HepG2 (cell line): ENCODE data around the gene SETD2. TPM values are rescaled to one million over a fixed set of nuclear protein-coding genes. Genes with fewer than 3 reads are reported as not detected.

Source experiments
- AKAP8 ChIP-seq: sonication (generic); formaldehyde crosslinking; IDR thresholded peaks from 2 replicates; pipeline ENCODE4 v1.5.1; 2020; ENCODE audit warnings: mild to moderate bottlenecking, missing genetic modification reagents
- MYNN ChIP-seq: sonication (generic); formaldehyde crosslinking; IDR thresholded peaks from 2 replicates; pipeline ENCODE4 v1.4.0; 2020; ENCODE audit warnings: mild to moderate bottlenecking, low read depth, missing genetic modification reagents
- NR3C1 ChIP-seq: sonication (generic); formaldehyde crosslinking; IDR thresholded peaks from 2 replicates; pipeline ENCODE4 v1.4.0; 2020; ENCODE audit warnings: missing genetic modification reagents
- PTBP1 ChIP-seq: fragments of 200-400 bp; formaldehyde crosslinking; IDR thresholded peaks from 2 replicates; pipeline ENCODE4 v1.6.1; 2018; ENCODE audit warnings: low read length, low read depth; ENCODE audit not compliant: poor library complexity, severe bottlenecking
- RARA ChIP-seq: IDR thresholded peaks from 2 replicates; pipeline ENCODE4 v1.6.1; 2016; ENCODE audit warnings: missing genetic modification reagents, missing compliant biosample characterization
- SMARCE1 ChIP-seq: fragments of 450-650 bp; IDR thresholded peaks from 2 replicates; pipeline ENCODE4 v1.6.1; 2017; ENCODE audit warnings: borderline replicate concordance
- ZBTB7A ChIP-seq: sonication (generic); formaldehyde crosslinking; IDR thresholded peaks from 2 replicates; pipeline ENCODE4 v1.8.0; 2022; ENCODE audit warnings: mild to moderate bottlenecking, missing genetic modification reagents
- ZNF260 ChIP-seq: sonication (generic); formaldehyde crosslinking; IDR thresholded peaks from 2 replicates; pipeline ENCODE4 v1.4.0; 2020; ENCODE audit warnings: missing genetic modification reagents, low read depth, mild to moderate bottlenecking, borderline replicate concordance
- ZNF282 ChIP-seq: fragments of 450-650 bp; IDR thresholded peaks from 2 replicates; pipeline ENCODE4 v1.6.1; 2018; ENCODE audit not compliant: partially characterized antibody
- ZNF432 ChIP-seq: sonication (generic); formaldehyde crosslinking; IDR thresholded peaks from 2 replicates; pipeline ENCODE4 v1.5.0; 2020; ENCODE audit warnings: missing genetic modification reagents, mild to moderate bottlenecking, borderline replicate concordance
- ZNF652 ChIP-seq: IDR thresholded peaks from 2 replicates; pipeline ENCODE4 v1.6.1; 2016; ENCODE audit warnings: low read depth, borderline replicate concordance
- ZNF776 ChIP-seq: sonication (generic); formaldehyde crosslinking; IDR thresholded peaks from 2 replicates; pipeline ENCODE4 v1.4.0; 2020; ENCODE audit warnings: mild to moderate bottlenecking, missing genetic modification reagents
- ZSCAN12 ChIP-seq: sonication (generic); formaldehyde crosslinking; IDR thresholded peaks from 2 replicates; pipeline ENCODE4 v1.9.0; 2021; ENCODE audit warnings: mild to moderate bottlenecking, missing genetic modification reagents
- polyA plus RNA-seq, 8 experiments: library from polyadenylated mRNA; depleted of rRNA in 3 of 8; stranded (reverse) in 7 of 8; unstranded in 1 of 8; fragments of >200 nt; fragmentation: Illumina TruSeq in 4 of 8; extraction: Trizol in 4 of 8; gene quantifications; 2 replicates each; pipeline versions ENCODE4 v1.2.1 to v1.2.3, GENCODE V29; 2011 to 2016; ENCODE audit warnings: low read depth in 4 of 8, missing spikeins in 1 of 8, mixed read lengths in 1 of 8; ENCODE audit not compliant: insufficient read depth in 1 of 8
- total RNA-seq, 5 experiments: library from RNA; depleted of rRNA; stranded (reverse); fragments of >200 nt; fragmentation: Illumina TruSeq; extraction: Trizol; gene quantifications; 2 replicates each; pipeline ENCODE4 v1.2.3, GENCODE V29; 2016; ENCODE audit warnings: low read depth in 1 of 5
- TF ChIP-seq, protein P1 (sequence below): IDR thresholded peaks from 2 replicates; pipeline ENCODE4 v1.6.1; 2016; ENCODE audit warnings: low read depth, control low read depth
- TF ChIP-seq, protein P2 (sequence below): IDR thresholded peaks from 2 replicates; pipeline ENCODE4 v1.6.1; 2016; ENCODE audit warnings: missing biosample characterization, missing genetic modification reagents, low read depth
- TF ChIP-seq, protein P3 (sequence below): sonication (generic); formaldehyde crosslinking; IDR thresholded peaks from 2 replicates; pipeline ENCODE4 v1.5.0; 2020; ENCODE audit warnings: missing genetic modification reagents
- TF ChIP-seq, protein P4 (sequence below): IDR thresholded peaks from 2 replicates; pipeline ENCODE4 v1.6.1; 2012; ENCODE audit warnings: inconsistent platforms
- TF ChIP-seq, protein P5 (sequence below): sonication (generic); formaldehyde crosslinking; IDR thresholded peaks from 2 replicates; pipeline ENCODE4 v1.8.1; 2023; ENCODE audit warnings: mild to moderate bottlenecking, missing genetic modification reagents
- TF ChIP-seq, protein P6 (sequence below): sonication (generic); formaldehyde crosslinking; conservative IDR thresholded peaks from 2 replicates; pipeline ENCODE4 v1.5.0; 2020; ENCODE audit warnings: missing genetic modification reagents
- TF ChIP-seq, protein P7 (sequence below), 2 experiments: sonication (generic) in 1 of 2; formaldehyde crosslinking in 1 of 2; IDR thresholded peaks; 2 replicates each; pipeline versions ENCODE4 v1.5.1 to v1.6.1; 2011 to 2020; ENCODE audit warnings: borderline replicate concordance in 1 of 2, low read depth in 1 of 2, low read length in 1 of 2, mild to moderate bottlenecking in 1 of 2, missing genetic modification reagents in 1 of 2, moderate library complexity in 1 of 2

Gene SETD2
- total and polyA plus RNA-seq, 2 of the 13 experiments (the other 11 are each of a cell fraction or from before 2014, with no cell fraction given): 14.2 to 24.2 TPM

DNA sequence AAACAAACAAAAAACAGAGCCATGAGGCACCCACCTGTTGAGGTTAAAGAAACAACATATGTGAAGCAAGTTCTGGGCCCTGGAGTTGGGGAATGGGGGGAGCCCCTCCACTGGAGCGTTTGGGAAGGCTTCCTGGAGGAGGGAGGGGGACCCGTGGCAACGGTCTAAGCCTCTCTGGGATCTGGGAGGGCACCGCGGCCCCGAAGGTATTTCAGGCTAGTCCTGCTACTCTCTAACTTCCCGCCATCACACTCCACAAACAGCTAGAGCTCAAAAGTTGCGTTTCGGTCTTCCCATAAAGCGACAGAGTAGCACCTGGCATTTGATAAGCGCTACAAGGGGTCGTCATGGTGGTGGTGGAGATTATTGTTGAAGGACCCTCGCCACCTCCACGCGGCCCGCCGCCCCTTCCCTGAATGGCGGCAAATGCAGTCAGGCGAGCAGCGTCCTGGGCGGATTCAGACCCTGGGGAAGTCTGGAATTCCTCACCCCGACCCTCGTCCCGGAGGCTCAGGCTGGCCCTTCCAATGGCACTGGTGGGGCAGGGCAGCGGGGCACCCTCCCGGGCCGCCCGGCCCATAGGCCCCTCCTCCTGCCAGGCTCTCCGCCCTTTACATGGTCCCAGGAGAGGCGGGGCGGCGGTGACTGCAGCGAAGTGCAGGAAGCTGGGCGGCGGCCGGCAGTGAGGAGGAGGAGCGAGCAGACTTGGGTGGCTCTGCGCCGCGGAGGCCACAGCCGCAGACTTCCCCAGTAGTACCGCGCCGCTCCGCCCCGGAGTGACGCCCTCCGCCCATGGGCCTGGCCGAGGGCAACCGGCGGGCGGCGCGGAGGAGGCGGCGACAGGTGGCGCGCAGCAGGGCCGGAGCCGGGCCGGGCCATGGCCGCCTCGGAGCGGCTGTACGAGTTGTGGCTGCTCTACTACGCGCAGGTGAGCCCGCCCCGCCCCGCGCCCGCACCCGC, 184.6 kb downstream of the SETD2 start, which contains the start of gene NBEAL2 (continued):
- TF ChIP-seq, protein P1, sequence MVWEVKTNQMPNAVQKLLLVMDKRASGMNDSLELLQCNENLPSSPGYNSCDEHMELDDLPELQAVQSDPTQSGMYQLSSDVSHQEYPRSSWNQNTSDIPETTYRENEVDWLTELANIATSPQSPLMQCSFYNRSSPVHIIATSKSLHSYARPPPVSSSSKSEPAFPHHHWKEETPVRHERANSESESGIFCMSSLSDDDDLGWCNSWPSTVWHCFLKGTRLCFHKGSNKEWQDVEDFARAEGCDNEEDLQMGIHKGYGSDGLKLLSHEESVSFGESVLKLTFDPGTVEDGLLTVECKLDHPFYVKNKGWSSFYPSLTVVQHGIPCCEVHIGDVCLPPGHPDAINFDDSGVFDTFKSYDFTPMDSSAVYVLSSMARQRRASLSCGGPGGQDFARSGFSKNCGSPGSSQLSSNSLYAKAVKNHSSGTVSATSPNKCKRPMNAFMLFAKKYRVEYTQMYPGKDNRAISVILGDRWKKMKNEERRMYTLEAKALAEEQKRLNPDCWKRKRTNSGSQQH (CRISPR knock-in tag): no peak
- no peak for TF ChIP-seq MYNN
- TF ChIP-seq, protein P2, sequence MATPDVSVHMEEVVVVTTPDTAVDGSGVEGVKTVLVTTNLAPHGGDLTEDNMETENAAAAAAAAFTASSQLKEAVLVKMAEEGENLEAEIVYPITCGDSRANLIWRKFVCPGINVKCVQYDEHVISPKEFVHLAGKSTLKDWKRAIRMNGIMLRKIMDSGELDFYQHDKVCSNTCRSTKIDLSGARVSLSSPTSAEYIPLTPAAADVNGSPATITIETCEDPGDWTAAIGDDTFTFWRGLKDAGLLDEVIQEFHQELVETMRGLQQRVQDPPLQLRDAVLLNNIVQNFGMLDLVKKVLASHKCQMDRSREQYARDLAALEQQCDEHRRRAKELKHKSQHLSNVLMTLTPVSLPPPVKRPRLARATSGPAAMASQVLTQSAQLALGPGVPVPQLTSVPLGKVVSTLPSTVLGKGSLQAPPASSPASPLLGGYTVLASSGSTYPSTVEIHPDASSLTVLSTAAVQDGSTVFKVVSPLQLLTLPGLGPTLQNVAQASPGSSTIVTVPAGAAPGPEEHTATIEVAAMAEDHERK (CRISPR knock-in tag): no peak
- TF ChIP-seq ZSCAN12 (CRISPR knock-in tag): no peak
- no peak for TF ChIP-seq ZNF652 (CRISPR knock-in tag)
- no peak for TF ChIP-seq ZBTB7A (CRISPR knock-in tag)
- TF ChIP-seq ZNF282: no peak
- TF ChIP-seq, protein P3, sequence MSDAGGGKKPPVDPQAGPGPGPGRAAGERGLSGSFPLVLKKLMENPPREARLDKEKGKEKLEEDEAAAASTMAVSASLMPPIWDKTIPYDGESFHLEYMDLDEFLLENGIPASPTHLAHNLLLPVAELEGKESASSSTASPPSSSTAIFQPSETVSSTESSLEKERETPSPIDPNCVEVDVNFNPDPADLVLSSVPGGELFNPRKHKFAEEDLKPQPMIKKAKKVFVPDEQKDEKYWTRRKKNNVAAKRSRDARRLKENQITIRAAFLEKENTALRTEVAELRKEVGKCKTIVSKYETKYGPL: no peak
- TF ChIP-seq ZNF260 (CRISPR knock-in tag): no peak
- TF ChIP-seq PTBP1: no peak
- TF ChIP-seq NR3C1: no peak
- TF ChIP-seq, protein P4, sequence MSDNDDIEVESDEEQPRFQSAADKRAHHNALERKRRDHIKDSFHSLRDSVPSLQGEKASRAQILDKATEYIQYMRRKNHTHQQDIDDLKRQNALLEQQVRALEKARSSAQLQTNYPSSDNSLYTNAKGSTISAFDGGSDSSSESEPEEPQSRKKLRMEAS: peak; percentile 59
- TF ChIP-seq, protein P5, sequence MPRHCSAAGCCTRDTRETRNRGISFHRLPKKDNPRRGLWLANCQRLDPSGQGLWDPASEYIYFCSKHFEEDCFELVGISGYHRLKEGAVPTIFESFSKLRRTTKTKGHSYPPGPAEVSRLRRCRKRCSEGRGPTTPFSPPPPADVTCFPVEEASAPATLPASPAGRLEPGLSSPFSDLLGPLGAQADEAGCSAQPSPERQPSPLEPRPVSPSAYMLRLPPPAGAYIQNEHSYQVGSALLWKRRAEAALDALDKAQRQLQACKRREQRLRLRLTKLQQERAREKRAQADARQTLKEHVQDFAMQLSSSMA: 0 out of 2 replicates have a peak, but pooled peaks have one; percentile 37
- no peak for TF ChIP-seq AKAP8 (CRISPR knock-in tag)
- TF ChIP-seq ZNF776 (CRISPR knock-in tag): 0 out of 2 replicates have a peak, but pooled peaks have one; percentile 45
- TF ChIP-seq, protein P6, sequence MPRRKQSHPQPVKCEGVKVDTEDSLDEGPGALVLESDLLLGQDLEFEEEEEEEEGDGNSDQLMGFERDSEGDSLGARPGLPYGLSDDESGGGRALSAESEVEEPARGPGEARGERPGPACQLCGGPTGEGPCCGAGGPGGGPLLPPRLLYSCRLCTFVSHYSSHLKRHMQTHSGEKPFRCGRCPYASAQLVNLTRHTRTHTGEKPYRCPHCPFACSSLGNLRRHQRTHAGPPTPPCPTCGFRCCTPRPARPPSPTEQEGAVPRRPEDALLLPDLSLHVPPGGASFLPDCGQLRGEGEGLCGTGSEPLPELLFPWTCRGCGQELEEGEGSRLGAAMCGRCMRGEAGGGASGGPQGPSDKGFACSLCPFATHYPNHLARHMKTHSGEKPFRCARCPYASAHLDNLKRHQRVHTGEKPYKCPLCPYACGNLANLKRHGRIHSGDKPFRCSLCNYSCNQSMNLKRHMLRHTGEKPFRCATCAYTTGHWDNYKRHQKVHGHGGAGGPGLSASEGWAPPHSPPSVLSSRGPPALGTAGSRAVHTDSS (CRISPR knock-in tag): no peak
- TF ChIP-seq RARA (CRISPR knock-in tag): peak; percentile 65
- no peak for TF ChIP-seq SMARCE1
- no peak for TF ChIP-seq ZNF432 (CRISPR knock-in tag)
- TF ChIP-seq, protein P7, sequence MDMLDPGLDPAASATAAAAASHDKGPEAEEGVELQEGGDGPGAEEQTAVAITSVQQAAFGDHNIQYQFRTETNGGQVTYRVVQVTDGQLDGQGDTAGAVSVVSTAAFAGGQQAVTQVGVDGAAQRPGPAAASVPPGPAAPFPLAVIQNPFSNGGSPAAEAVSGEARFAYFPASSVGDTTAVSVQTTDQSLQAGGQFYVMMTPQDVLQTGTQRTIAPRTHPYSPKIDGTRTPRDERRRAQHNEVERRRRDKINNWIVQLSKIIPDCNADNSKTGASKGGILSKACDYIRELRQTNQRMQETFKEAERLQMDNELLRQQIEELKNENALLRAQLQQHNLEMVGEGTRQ (IDR thresholded peaks at IDR 0.05; ENCODE audit: low read depth, low read length): no peak
- TF ChIP-seq, protein P7 (CRISPR knock-in tag; IDR thresholded peaks at IDR 0.05; ENCODE audit: borderline replicate concordance): no peak
